Fibroblast of lung (primary cell): ENCODE results near the gene LAMB1. TPM values are rescaled to one million over a fixed set of nuclear protein-coding genes. Genes with fewer than 3 reads are reported as not detected.

Source experiments
- DNase-seq, 2 donors: peaks; one replicate each; pipeline versions ENCODE4 v3.0.0 to v3.0.0-alpha.2; 2010; ENCODE audit warnings: low read depth in 2 of 2
- H2AFZ ChIP-seq: 2 replicates; pipeline ENCODE4 v1.5.1; 2012; ENCODE audit warnings: low read length, control low read depth, inconsistent platforms
- H3K27ac ChIP-seq: 2 replicates; pipeline ENCODE4 v1.5.1; 2011; ENCODE audit warnings: low read length, control low read depth; ENCODE audit not compliant: insufficient read depth
- H3K27me3 ChIP-seq: 2 replicates; pipeline ENCODE4 v1.5.1; 2011; ENCODE audit warnings: mild to moderate bottlenecking, low read length; ENCODE audit not compliant: control insufficient read depth, insufficient read depth
- H3K36me3 ChIP-seq: 2 replicates; pipeline ENCODE4 v1.5.1; 2011; ENCODE audit warnings: low read length; ENCODE audit not compliant: control insufficient read depth, insufficient read depth
- H3K4me1 ChIP-seq: 2 replicates; pipeline ENCODE4 v1.5.1; 2011; ENCODE audit warnings: low read length; ENCODE audit not compliant: control insufficient read depth, insufficient read depth; ENCODE audit errors: extremely low read depth
- H3K4me2 ChIP-seq: 2 replicates; pipeline ENCODE4 v1.5.1; 2011; ENCODE audit warnings: low read length, control low read depth; ENCODE audit not compliant: insufficient read depth; ENCODE audit errors: extremely low read depth
- H3K4me3 ChIP-seq, 4 experiments: fragments of 200-600 bp in 1 of 4; sonication (generic) in 1 of 4; replicated peaks in 1 of 4; 2 replicates each; pipeline ENCODE4 v1.5.1; 2011 to 2016; ENCODE audit warnings: low read length in 4 of 4, low read depth in 3 of 4, mild to moderate bottlenecking in 3 of 4, control low read depth in 2 of 4, inconsistent platforms in 1 of 4, mixed read lengths in 1 of 4; ENCODE audit not compliant: insufficient read depth in 1 of 4; ENCODE audit errors: control extremely low read depth in 1 of 4
- H3K79me2 ChIP-seq: 2 replicates; pipeline ENCODE4 v1.5.1; 2012; ENCODE audit warnings: mild to moderate bottlenecking, low read length, inconsistent platforms; ENCODE audit not compliant: control insufficient read depth, insufficient read depth
- H3K9ac ChIP-seq: 2 replicates; pipeline ENCODE4 v1.5.1; 2011; ENCODE audit warnings: mild to moderate bottlenecking, low read length, control low read depth; ENCODE audit not compliant: insufficient read depth
- H3K9me3 ChIP-seq: 2 replicates; pipeline ENCODE4 v1.5.1; 2012; ENCODE audit warnings: low read depth, low read length; ENCODE audit not compliant: control insufficient read depth, insufficient read depth
- H4K20me1 ChIP-seq: 2 replicates; pipeline ENCODE4 v1.5.1; 2011; ENCODE audit warnings: low read length; ENCODE audit not compliant: control insufficient read depth, insufficient read depth; ENCODE audit errors: extremely low read depth
- EZH2 ChIP-seq: IDR thresholded peaks from 2 replicates; pipeline ENCODE4 v1.5.1; 2012; ENCODE audit warnings: low read length, control low read depth, mild to moderate bottlenecking; ENCODE audit errors: missing control alignments
- polyA plus RNA-seq, 2 donors: library from polyadenylated mRNA; depleted of rRNA in 1 of 2; stranded (reverse) in 1 of 2; unstranded in 1 of 2; fragments of >200 nt; gene quantifications; 2 replicates each; pipeline ENCODE4 v1.2.1, GENCODE V29; 2011 to 2012; ENCODE audit warnings: missing spikeins in 1 of 2
- total RNA-seq: library from RNA; depleted of rRNA; stranded (reverse); fragments of >200 nt; gene quantifications from 2 replicates; pipeline ENCODE4 v1.2.1, GENCODE V29; 2014
- TF ChIP-seq, protein P1 (sequence below), 2 donors: IDR thresholded peaks in 1 of 2; conservative IDR thresholded peaks in 1 of 2; 1 replicate in 1 of 2; 2 replicates in 1 of 2; pipeline ENCODE4 v1.5.1; 2011 to 2012; ENCODE audit warnings: low read length in 2 of 2, control low read depth in 1 of 2, inconsistent platforms in 1 of 2, low read depth in 1 of 2, mild to moderate bottlenecking in 1 of 2

Gene LAMB1
- total and polyA plus RNA-seq, 2 donors (not counting 1 experiment from before 2014, with no cell fraction given), result 428 to 516 TPM

DNA sequence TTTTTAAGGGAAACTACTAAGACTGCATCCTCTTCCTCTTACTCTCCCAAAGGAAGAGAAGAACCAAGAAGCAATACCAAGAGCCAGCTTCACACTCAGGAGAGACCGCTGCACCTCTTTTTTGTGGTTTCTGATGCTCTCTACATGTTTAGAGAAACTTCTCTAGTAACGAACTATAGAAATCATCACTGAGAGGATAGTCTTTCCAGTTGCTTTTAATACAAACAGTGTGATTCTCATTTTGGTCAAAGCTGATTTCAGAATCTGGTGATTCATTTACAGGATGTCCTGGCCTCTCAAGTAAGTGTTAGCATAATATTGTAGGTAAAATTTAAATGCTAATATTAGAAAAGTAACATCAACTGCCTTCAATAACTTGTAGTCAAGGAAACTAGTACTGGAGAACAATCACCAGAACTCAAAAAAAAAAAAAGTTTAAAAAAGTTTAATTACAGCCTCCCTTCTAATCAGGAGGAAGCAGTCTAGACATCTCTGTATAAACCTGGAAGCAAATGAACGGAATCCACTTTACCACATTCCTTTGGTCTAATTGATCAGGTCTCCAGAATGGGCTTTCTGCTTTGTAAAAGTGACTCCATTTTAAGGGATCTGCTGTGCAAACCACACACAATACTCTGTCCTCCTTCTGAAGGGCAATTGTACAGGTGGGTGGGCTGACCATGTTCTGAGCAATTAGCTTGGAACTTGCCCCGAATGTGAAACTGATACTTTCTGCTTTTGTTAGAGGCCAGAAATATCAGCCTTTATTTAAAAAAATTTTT lies 3.0 kb downstream of the LAMB1 start:
- Histone ChIP-seq H4K20me1 (no peaks in the 10 kb centered on the region), H3K36me3 (peaks cover 9% of the 10 kb centered on the region), H3K4me3 (peak overlapping the region in 3 of 4 experiments; percentile 65 to 92 (median 75)), H3K27ac (peak overlapping the region; percentile 14), H2AFZ (no peak overlapping the region), H3K9me3 (no peaks in the 10 kb centered on the region), H3K27me3 (no peaks in the 10 kb centered on the region), H3K79me2 (peaks cover 38% of the 10 kb centered on the region), H3K4me2 (peak overlapping the region; percentile 92), H3K4me1 (peaks cover 25% of the 10 kb centered on the region), H3K9ac (no peak overlapping the region)
- TF ChIP-seq, protein P1, sequence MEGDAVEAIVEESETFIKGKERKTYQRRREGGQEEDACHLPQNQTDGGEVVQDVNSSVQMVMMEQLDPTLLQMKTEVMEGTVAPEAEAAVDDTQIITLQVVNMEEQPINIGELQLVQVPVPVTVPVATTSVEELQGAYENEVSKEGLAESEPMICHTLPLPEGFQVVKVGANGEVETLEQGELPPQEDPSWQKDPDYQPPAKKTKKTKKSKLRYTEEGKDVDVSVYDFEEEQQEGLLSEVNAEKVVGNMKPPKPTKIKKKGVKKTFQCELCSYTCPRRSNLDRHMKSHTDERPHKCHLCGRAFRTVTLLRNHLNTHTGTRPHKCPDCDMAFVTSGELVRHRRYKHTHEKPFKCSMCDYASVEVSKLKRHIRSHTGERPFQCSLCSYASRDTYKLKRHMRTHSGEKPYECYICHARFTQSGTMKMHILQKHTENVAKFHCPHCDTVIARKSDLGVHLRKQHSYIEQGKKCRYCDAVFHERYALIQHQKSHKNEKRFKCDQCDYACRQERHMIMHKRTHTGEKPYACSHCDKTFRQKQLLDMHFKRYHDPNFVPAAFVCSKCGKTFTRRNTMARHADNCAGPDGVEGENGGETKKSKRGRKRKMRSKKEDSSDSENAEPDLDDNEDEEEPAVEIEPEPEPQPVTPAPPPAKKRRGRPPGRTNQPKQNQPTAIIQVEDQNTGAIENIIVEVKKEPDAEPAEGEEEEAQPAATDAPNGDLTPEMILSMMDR (conservative IDR thresholded peaks at IDR 0.05 in 1 of 2, IDR thresholded peaks at IDR 0.05 in 1 of 2; ENCODE audit: low read depth in 1 of 2, low read length in 2 of 2), result no peak
- TF ChIP-seq EZH2, result no peak
- peak in 1 of 2 donors; percentile 88 for DNase-seq

DNA sequence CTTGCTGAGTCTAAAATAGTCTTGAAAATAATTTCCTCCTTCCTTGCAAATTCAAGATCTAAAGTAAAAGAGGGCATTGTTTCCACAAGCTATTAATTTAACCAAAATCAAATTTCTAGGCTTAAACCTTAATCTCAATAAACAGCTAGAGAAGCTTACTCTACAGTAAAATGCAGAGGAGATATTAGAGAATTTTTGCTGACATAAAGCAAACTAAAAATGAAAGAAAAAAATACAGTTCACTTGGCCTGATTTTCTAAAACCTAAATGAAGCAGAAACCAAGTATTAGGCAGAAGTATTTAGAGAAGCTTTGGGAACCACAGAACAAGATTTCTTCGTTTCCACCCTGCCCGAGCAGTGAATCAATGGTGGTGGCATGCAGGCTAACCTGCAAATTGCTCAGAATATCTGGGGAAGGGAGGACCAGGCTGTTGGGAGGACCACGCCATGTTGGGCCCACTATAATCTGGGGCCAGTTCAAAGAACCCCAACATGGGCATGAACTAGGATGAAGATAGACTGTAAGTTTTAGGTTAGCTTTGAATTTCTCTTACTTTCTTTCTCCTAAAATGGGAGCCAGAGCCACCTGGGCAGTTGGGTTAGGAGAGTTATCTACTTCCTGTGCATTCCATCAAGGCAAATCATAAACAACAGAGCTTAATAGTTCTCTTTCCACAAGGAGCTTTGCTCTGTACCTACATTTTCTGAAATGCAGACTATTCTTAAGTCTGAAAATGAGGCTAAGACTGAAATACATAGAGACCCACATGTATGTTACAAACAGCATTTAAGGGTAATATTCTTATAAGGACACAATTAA lies 4.1 kb downstream of the LAMB1 start:
- TF ChIP-seq, protein P1 (conservative IDR thresholded peaks at IDR 0.05 in 1 of 2, IDR thresholded peaks at IDR 0.05 in 1 of 2; ENCODE audit: low read depth in 1 of 2, low read length in 2 of 2), result no peak
- no peak for TF ChIP-seq EZH2
- Histone ChIP-seq H3K79me2 (peaks cover 38% of the 10 kb centered on the region), H3K36me3 (peaks cover 9% of the 10 kb centered on the region), H2AFZ (no peak overlapping the region), H3K9me3 (no peaks in the 10 kb centered on the region), H3K4me1 (peaks cover 26% of the 10 kb centered on the region), H3K9ac (no peak overlapping the region), H4K20me1 (no peaks in the 10 kb centered on the region), H3K27ac (peak overlapping the region; percentile 20), H3K4me2 (peak overlapping the region; percentile 78), H3K4me3 (peak overlapping the region; percentile 9 to 92 (median 42)), H3K27me3 (no peaks in the 10 kb centered on the region)
- peak in 1 of 2 donors; percentile 72 for DNase-seq

DNA sequence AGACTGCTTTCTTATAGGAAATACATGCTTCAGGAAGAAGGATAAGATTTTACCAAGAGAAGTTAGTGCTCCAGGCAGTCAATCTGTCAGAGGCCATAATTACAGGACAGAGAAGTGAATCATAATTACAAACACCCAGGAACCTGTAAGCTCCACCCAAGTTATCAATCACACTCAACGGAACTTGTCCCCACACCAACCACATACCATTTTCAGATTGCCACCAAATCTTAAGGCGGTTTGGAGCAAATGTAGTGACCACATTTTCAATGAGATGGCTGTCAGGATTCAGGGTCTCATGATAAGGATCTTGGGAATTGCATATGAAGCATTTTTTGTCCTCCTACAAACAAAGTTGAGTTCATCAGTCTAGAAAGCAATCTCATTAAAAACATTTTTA lies 4.8 kb downstream of the LAMB1 start:
- Histone ChIP-seq H3K4me2 (peak overlapping the region; percentile 29), H3K27me3 (no peaks in the 10 kb centered on the region), H3K79me2 (peaks cover 38% of the 10 kb centered on the region), H3K4me3 (peak overlapping the region in 2 of 4 experiments; percentile 65 to 92), H3K9me3 (no peaks in the 10 kb centered on the region), H2AFZ (no peak overlapping the region), H3K36me3 (peaks cover 14% of the 10 kb centered on the region), H3K9ac (no peak overlapping the region), H4K20me1 (no peaks in the 10 kb centered on the region), H3K27ac (no peak overlapping the region), H3K4me1 (peaks cover 26% of the 10 kb centered on the region)
- TF ChIP-seq, protein P1 (conservative IDR thresholded peaks at IDR 0.05 in 1 of 2, IDR thresholded peaks at IDR 0.05 in 1 of 2; ENCODE audit: low read depth in 1 of 2, low read length in 2 of 2), result no peak
- no peak for TF ChIP-seq EZH2
- peak in 1 of 2 donors; percentile 68 for DNase-seq
